ENCODE measurements around the gene SCAMP1.

- no peak for TF ChIP-seq EZH2 (IDR thresholded peaks at IDR 0.05; ENCODE audit: borderline replicate concordance, low read depth, low read length, poor library complexity, severe bottlenecking)
- TF ChIP-seq CTCF (conservative IDR thresholded peaks at IDR 0.05; ENCODE audit: low read depth, low read length) = 0 out of 2 replicates have a peak, but pooled peaks have one; percentile 15
Measured at GRCh38 chr5:78359831-78360673, at the start of gene SCAMP1.

Measured in A673 (cell line).